Neural crest cell (in vitro differentiated cells): Measurements from ENCODE around the gene TBC1D17. TPM values are rescaled to one million over a fixed set of nuclear protein-coding genes. Genes with fewer than 3 reads are reported as not detected.

Experiments used
- DNase-seq: peaks from one replicate; pipeline ENCODE4 v3.0.0; 2021; ENCODE audit warnings: low read depth, mixed read lengths, low spot score
- H3K27ac Mint-ChIP-seq: one replicate; pipeline ENCODE4 v1.8.0; 2021; ENCODE audit warnings: mild to moderate bottlenecking, mixed read lengths; ENCODE audit not compliant: unreplicated experiment
- H3K27me3 Mint-ChIP-seq: 2 replicates; pipeline ENCODE4 v1.8.0; 2021; ENCODE audit warnings: low read depth, mild to moderate bottlenecking, mixed read lengths
- H3K36me3 Mint-ChIP-seq: 2 replicates; pipeline ENCODE4 v1.8.0; 2021; ENCODE audit warnings: low read depth, mild to moderate bottlenecking, mixed read lengths
- H3K4me1 Mint-ChIP-seq: 2 replicates; pipeline ENCODE4 v1.8.0; 2021; ENCODE audit warnings: mixed read lengths
- H3K4me3 Mint-ChIP-seq: one replicate; pipeline ENCODE4 v1.8.0; 2021; ENCODE audit warnings: mild to moderate bottlenecking, mixed read lengths
- H3K9me3 Mint-ChIP-seq: 2 replicates; pipeline ENCODE4 v1.8.0; 2021; ENCODE audit warnings: mixed read lengths
- total RNA-seq: library from RNA; stranded (reverse); gene quantifications from 2 replicates; pipeline ENCODE4 v1.2.1, GENCODE V29; 2021
- TF ChIP-seq, protein P1 (sequence below): fragments of 200-600 bp; sonication (generic); conservative IDR thresholded peaks from 2 replicates; pipeline ENCODE4 v1.5.0; 2021; ENCODE audit warnings: antibody characterized with exemption, mild to moderate bottlenecking

The TBC1D17 gene
- total RNA-seq, 1 donor from 2014 or later: 30.5 TPM

DNA sequence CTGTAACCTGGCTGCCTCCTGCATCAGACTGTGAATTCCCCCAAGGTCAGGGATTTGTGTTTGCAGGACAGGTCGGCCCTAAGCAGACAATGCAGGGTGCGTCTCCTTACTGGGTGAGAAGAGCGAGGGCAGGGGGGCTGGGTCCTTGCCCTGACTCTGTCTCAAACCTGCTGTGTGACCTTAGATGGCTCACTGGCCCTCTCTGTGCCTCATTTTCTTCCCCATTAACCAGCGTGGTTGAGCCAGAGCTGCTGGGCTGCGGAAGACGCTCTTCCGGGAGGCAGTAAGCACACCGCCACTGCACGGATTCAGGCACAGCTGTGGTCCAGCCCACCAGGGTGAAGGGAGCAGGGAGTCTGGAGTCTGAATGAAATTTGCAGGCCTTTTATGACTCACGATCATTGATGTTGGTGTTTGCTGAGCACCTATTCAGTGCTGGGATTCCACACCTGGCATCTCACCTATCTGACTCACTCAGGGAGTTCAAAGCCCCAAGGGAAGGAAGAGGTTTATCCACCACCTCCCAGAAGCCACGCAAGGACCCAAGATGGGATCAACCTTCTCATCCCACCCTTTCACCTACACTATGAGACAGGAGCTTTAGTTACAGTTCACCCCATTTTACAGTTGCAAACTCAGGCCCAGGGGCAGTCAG, 2.9 kb upstream of the TBC1D17 start:
- DNase-seq: no peak
- Mint-ChIP-seq H3K4me1 (peaks cover 32% of the 10 kb centered on the region), H3K4me3 (peak overlapping the region; percentile 55), H3K36me3 (no peaks in the 10 kb centered on the region), H3K27me3 (no peaks in the 10 kb centered on the region), H3K9me3 (no peaks in the 10 kb centered on the region), H3K27ac (no peak overlapping the region)
- TF ChIP-seq, protein P1, sequence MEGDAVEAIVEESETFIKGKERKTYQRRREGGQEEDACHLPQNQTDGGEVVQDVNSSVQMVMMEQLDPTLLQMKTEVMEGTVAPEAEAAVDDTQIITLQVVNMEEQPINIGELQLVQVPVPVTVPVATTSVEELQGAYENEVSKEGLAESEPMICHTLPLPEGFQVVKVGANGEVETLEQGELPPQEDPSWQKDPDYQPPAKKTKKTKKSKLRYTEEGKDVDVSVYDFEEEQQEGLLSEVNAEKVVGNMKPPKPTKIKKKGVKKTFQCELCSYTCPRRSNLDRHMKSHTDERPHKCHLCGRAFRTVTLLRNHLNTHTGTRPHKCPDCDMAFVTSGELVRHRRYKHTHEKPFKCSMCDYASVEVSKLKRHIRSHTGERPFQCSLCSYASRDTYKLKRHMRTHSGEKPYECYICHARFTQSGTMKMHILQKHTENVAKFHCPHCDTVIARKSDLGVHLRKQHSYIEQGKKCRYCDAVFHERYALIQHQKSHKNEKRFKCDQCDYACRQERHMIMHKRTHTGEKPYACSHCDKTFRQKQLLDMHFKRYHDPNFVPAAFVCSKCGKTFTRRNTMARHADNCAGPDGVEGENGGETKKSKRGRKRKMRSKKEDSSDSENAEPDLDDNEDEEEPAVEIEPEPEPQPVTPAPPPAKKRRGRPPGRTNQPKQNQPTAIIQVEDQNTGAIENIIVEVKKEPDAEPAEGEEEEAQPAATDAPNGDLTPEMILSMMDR: no peak

- Mint-ChIP-seq H3K36me3 (no peaks in the 10 kb centered on the region), H3K27ac (no peak overlapping the region), H3K4me1 (peaks cover 30% of the 10 kb centered on the region), H3K9me3 (no peaks in the 10 kb centered on the region), H3K27me3 (no peaks in the 10 kb centered on the region), H3K4me3 (no peak overlapping the region)
- TF ChIP-seq, protein P1: no peak
- DNase-seq: no peak
Measured at GRCh38 chr19:49875177-49875576, 2.3 kb upstream of the TBC1D17 start.

GRCh38 chr19:49875857-49876421, 1.6 kb upstream of the TBC1D17 start:
- Mint-ChIP-seq H3K4me3 (no peak overlapping the region), H3K27ac (no peak overlapping the region), H3K36me3 (no peaks in the 10 kb centered on the region)

GRCh38 chr19:49876422-49877019, 981 bp upstream of the TBC1D17 start:
- H3K4me1 Mint-ChIP-seq: peaks cover 25% of the 10 kb centered on the region
- TF ChIP-seq, protein P1: no peak
- peak; percentile 92 for DNase-seq
- peaks cover 1% of the 10 kb centered on the region for H3K36me3 Mint-ChIP-seq
- no peaks in the 10 kb centered on the region for H3K27me3 Mint-ChIP-seq
- no peaks in the 10 kb centered on the region for H3K9me3 Mint-ChIP-seq
- no peak overlapping the region for H3K27ac Mint-ChIP-seq
- no peak overlapping the region for H3K4me3 Mint-ChIP-seq

More at GRCh38 chr19:49875857-49876421, 1.6 kb upstream of the TBC1D17 start:
- Mint-ChIP-seq H3K9me3 (no peaks in the 10 kb centered on the region), H3K27me3 (no peaks in the 10 kb centered on the region), H3K4me1 (peaks cover 25% of the 10 kb centered on the region)
- TF ChIP-seq, protein P1: no peak
- DNase-seq: peak; percentile 56

DNA sequence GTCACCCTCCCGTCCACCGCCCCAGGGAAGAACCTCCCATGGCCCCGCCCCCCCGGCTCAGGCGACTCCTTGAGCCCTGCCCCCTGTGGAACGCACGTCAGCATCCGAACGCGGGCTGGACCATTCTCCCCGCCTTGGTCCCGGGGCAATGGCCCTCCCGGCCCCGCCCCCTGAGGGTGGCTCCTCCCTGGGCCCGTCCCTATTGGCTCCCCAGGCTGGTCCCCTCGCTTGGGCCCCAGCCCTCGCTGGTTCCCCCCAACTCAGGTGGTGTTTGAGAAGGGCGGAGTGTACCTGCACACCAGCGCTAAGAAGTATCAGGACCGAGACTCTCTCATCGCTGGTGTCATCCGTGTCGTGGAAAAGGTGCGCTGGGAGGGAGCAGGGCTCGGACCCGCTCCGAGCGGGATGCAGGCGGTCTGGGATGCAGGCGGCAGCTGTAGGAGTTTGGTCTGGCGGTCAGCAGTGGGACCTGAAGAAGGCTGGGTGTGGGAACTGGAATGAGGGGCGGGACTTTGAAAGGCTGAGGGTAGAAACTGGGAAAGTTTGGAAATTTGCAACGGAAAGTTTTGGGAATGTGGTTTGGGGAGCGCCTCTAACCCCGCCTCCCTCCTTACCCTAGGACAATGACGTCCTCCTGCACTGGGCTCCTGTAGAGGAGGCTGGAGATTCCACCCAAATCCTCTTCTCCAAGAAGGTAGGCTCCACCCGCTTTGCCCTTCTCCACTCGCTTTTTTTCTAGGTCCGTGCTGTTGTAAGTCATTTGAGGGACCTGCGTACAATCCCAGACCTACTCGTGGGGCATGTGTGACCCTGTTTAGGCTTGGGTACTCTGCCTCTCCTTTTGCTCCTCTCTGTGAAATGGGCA, 609 bp downstream of the TBC1D17 start:
- H3K27me3 Mint-ChIP-seq: no peaks in the 10 kb centered on the region
- TF ChIP-seq, protein P1: no peak
- peaks cover 21% of the 10 kb centered on the region for H3K4me1 Mint-ChIP-seq
- H3K27ac Mint-ChIP-seq: no peak overlapping the region
- peaks cover 7% of the 10 kb centered on the region for H3K36me3 Mint-ChIP-seq
- no peaks in the 10 kb centered on the region for H3K9me3 Mint-ChIP-seq
- H3K4me3 Mint-ChIP-seq: no peak overlapping the region
- peak; percentile 94 for DNase-seq
